Iris pigment epithelial cell (primary cell): ENCODE results near the gene MXD3.
"Not testable (repeated sequence)": the region's sequence is repeated elsewhere in the genome, so short reads cannot be mapped to it uniquely, and the experiment has no call there.

Experiments used
- DNase-seq: peaks from one replicate; pipeline ENCODE4 v3.0.0-alpha.2; 2011; ENCODE audit warnings: low read depth

The MXD3 gene

DNA sequence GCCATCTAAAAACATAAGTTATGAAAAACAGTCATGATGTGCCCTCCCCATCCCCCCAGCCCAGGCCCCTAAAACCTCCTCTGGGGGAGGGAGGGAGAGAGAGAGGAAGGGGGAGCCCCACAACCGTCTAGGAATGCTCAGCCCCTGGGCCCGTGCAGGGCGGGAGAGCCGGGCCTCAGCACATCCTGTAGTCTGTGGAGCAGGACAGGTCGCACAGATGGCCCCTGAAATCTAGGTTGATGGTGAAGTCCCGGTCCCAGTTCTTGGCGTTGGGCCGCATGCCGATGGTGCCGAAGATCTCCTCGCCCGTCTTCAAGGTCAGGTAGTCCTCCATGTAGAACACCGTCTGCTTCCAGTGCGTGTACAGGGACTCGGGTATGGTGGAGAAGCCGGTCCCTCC, 46.3 kb downstream of the MXD3 start:
- no peak for DNase-seq

DNA sequence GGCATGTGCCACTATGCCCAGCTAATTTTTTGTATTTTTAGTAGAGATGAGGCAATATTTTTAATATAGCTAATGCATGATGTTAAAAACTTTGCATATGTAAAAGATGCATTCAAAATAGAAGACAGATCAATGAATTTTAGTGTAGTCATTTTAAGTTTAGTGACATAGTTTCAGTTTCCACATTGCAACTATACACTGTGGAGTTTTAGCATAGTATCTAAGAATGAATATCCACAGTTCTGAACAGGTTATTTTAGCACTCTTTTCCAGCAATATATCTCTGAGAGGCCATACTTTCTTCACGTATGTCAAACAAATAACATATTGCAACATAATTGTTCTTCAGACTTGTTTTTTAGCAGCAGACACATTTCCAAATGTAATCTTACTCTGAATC, 47.5 kb downstream of the MXD3 start:
- DNase-seq = no peak

DNA sequence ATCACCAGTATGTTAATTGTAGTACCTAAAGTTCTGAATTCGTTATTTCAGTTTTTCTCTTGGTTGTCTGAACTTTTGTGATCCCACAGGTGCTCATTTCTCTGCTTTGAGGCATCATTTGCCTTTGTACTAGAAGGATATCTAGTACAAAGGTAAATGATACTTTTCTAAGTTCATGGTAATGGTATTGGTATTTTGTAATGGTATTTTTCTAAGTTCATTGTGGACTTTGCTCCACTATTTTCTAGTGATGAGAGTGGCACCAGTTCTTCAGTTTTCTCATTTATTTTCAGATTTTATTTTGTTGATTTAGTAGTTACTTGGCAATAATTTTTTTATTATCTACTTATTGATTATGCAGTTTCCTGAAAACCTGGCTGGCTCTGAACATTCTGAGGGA, 50.2 kb downstream of the MXD3 start:
- DNase-seq = no peak

DNA sequence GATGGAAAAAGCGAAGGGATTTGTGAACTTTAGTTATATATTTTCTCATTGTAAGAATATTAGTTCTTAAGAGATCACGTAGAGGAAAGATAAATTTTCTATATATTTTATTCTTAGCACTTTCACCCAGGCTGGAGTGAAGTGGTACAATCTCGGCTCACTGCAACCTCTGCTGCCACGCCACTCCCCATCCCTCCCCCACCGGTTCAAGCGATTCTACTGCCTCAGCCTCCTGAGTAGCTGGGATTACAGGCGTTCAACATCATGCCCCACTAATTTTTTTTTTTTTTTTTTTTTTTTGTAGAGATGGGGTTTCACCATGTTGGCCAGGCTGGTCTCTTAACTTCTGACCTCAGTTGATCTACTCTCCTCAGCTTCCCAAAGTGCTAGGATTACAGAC, 50.7 kb downstream of the MXD3 start:
- DNase-seq = no peak

DNA sequence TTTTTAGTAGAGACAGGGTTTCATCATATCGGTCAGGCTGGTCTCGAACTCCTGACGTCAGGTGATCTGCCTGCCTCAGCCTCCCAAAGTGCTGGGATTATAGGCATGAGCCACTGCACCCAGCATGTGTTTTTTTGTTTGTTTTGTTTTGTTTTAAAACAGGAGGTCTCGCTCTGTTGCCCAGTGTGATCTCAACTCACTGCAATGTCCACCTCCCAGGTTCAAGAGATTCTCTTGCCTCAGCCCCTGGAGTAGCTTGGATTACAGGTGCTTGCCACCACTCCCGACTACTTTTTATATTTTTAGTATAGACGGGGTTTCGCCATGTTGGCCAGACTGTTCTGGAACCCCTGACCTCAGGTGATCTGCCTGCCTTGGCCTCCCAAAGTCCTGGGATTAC, 53.0 kb downstream of the MXD3 start:
- not testable (repeated sequence) for DNase-seq
